Glomerular visceral epithelial cell (primary cell): ENCODE results near the gene CAPSL.
"Not testable (repeated sequence)": the region's sequence is repeated elsewhere in the genome, so short reads cannot be mapped to it uniquely, and the experiment has no call there.

Source experiments
- DNase-seq: peaks from one replicate; pipeline ENCODE4 v3.0.0-alpha.2; 2016; ENCODE audit errors: extremely low spot score

The CAPSL gene

DNA sequence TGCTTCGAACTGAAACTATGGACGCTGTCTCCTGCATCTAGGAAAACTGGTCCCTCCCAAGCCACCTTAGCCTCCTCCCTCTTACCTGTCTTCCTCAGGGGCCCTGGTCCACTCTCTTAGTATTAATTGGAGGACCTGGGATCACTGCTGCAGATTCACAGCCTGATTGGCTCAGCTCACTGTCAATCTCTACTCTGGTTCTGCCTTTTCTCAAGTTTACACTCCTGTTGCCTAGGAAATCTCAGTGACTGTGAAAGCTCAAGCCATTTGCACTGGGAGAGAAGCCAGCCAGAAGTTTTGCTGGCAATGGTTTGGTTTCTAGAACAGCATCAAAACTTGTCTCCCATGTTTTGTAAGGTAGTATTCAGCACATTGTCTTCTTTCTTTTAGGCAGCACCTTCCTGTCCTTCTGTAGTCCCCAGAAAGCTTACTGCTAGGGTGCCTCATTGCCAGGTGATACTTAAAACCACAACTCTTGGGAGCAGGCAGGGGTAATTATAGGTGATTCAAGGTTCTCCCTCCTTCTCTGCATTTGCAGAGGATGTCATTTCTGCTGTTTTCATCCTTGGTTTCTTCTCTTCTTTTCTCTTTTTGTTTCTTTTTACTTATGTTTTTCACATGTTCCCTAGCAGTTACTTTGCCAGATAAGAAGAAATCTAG is at the start of gene CAPSL:
CAPSL (minus strand) TSS at position 55 of the 660 bp plus-strand sequence. CDS start 17,502 bp downstream, outside the sequence.
- DNase-seq, result peak; percentile 68

GRCh38 chr5:35987776-35988175 is 49.4 kb upstream of the CAPSL start:
- no peak for DNase-seq

DNA sequence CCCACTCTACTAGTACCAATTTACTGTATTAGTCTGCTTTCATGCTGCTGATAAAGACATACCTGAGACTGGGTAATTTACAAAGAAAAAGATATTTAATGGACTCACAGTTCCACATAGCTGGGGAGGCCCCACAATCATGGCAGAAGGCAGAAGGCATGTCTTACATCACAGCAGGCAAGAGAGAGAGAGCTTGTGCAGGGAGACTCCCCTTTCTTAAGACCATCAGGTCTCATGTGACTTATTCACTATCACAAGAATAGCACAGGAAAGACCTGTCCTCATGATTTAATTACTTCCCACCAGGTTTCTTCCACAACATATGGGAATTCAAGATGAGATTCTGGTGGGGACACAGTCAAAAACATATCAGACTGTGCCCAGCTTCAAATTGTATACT is 41.3 kb upstream of the CAPSL start:
- no peak for DNase-seq

- not testable (repeated sequence) for DNase-seq
Measured at GRCh38 chr5:35976859-35977258, 38.4 kb upstream of the CAPSL start.

- DNase-seq, result no peak
Measured at GRCh38 chr5:35974570-35974969, 36.1 kb upstream of the CAPSL start.

GRCh38 chr5:35971878-35972210 is 33.4 kb upstream of the CAPSL start:
- no peak for DNase-seq

DNA sequence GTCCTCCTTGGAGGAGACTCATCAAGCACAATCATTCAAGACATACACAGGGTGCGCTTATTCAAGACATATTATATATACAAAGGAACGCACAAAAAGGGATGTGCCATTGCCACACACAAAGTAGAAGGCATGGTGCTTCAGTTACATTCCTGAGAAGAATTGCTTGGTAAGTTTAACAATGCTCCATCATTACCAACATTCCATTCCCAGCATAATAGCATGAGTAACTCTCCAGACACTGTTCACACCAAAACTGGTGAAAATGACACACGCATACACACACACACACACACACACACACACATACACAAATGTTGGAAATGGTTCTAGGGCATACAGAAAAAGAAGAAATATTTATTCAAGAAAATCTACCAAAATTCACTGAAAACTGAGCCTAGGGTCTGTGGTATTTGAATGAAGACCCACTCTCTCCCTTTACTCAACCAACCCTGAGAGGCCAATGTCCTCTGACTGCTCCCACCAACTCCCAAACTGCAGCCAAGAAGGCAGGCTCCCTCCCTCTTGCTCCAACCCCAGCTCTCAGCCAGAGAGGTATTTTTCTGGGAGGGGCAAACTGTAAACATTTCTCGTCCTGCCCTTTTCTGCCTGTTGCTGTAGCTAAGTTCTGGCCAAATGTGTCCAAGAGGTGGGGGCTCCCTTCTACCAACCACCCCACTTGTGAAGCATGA is 32.9 kb upstream of the CAPSL start:
- no peak for DNase-seq

DNA sequence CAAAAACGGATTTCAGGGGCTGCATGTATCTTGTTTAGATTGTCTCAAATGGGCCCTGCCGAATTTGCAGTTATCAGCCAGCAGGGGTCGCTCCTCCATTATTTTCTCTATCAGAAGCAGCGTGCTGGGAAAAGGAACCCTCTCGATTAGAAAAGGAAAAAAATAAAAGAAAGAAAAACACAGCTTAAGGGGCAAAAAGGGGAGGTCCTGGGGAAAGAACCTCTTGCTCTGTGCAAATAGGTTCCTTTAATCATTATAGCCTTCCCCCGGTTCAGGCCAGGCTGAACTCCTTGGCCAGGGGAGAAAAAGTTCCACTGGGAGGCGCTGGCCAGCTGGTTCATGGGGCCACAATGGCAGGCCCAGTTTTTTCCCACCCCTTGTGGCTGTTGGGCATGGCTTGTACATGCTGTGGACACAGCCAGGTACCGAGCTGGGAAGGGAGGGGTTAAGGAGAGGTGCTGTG is 25.0 kb upstream of the CAPSL start:
- no peak for DNase-seq

GRCh38 chr5:35960328-35960727 is 21.9 kb upstream of the CAPSL start:
- DNase-seq, result no peak

- DNase-seq, result peak; percentile 30
Measured at GRCh38 chr5:35956429-35956828, 18.0 kb upstream of the CAPSL start.

DNA sequence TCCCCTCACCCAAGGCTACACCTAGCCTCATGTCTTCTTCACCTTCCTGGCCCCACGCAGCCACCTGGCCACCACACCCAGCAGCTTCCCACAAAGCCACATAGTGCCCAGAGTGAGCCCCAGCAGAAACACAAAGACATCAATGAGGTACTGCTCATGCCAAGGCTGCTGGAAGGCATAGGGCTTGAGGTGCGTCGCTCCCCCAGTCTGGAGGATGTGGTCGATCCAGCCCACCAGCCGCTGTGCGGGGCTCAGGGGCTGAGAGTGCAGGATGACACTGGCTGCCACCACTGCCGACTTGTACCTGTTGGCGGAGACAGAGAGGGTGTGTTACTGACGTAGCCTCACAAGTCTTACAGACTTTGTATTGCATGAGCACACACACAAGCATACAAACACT is 15.8 kb upstream of the CAPSL start:
- DNase-seq, result no peak

DNA sequence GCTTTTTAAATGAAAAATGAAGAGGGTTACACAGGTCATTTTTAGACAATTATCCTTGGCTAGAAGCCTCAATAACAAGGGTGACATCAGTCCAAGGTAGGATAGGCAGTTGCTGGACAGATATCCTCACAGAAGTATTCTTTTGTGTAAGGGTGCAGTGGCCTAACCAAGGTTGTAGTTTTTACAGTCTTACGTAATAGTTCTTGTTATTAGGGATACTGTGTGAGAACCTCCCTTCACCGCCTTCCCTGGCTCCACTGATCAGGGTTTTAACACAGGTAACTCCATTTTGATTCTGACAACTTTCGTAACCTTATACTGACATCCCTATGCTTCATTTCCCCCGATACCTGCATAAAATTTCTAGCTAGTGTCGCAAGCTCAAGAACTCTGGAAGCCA is 8.7 kb upstream of the CAPSL start:
- DNase-seq, result no peak

DNA sequence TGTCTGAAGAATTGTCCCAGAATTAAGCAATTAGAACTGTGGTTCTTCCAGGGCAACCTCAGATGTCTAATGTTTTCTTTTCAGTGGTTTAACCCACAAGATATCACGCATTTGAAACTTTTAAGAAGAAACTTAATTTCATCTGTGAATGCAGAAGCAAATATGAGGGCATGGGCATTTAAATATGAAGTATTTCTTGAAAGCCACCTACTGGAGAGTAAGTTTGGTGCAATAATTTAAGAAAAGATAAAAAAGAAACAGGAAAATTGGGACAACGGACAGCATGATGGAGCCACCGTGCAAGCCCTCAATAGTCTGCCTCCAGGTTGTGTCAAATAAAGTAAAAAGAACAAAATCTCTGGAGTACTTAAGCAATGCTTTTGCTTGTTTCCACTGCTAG is 1.2 kb upstream of the CAPSL start:
- DNase-seq, result no peak

GRCh38 chr5:35926389-35927051 is 11.9 kb downstream of the CAPSL start:
- peak; percentile 62 for DNase-seq

GRCh38 chr5:35924950-35925722 is 13.3 kb downstream of the CAPSL start:
- peak; percentile 75 for DNase-seq

DNA sequence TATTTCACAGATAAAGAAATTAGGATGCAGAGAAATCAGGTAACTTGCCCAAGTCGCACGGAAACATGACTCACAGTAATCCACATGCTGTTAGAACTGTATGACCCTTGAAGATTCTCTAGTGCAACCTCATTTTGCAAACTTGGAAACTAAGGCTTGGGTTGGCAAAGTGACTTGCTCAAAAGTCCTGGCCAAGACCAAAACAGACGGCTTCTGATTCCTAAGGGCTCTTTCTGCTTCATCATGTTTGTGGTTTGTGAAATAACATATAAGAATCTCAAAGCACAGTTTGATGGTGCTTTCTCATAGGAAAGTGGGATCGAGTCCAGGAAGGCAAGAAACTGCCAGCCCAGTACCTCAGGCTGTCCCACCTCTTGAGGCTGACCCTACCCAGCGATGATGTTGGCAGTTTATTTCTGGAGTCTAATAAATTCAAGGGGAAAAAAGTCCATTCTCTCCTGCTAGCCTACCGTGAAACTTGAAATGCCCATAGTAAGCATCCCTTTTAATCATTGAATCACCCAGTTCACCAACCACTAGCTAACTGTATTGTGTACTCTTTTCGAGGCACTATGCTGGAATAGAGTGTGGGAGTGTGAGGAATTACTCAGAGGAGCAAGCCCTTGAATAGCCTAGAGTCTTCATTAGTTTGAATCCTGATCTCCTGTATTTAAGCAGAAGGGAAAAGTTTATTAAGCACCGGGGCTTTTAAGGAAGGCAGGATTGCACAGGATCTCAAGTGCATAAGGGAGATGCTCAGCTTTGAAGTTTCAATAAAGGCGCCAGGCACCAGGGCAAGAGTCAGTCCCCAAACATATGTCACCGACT is 14.1 kb downstream of the CAPSL start:
- peak; percentile 50 for DNase-seq

GRCh38 chr5:35922468-35922867 is 16.0 kb downstream of the CAPSL start:
- DNase-seq, result no peak

DNA sequence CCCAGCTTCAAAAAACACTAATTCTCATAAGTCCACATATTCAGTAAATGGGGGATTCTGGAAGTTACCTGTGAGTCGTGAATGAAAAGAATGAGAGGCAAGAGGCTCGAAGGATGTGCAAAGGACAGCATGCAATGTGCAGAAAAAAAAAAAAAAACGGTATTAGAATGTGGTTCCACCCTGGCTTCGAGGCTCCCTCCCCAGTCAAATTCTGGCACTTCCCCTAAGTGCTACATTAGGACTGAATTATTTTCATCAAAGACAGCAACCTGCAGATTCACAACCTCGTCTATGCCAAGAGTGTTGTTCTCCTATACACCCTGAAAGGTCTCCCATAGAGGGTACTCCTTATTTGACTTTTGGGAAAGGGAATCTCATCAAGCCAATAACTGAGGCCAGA is 16.5 kb downstream of the CAPSL start:
- no peak for DNase-seq

- no peak for DNase-seq
Measured at GRCh38 chr5:35920890-35921289, 17.5 kb downstream of the CAPSL start.

DNA sequence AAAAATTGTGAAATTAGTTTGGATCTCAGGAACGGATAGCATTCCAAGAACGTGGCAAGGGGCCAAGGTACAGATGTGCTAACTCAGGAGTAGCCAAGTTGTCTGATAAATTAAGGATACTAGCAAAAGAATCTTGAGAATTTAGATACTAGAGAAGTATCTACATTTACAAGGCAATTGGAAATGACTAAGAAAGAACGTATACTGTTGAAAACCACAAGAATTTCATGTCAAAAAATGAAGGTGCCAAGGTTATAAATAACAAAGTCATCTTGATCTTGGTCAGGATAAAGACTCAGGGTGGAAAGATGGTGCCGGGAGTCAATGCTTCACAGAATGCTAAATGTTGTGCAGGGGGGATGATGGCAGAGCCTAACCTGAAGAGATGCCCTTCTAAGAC is 19.2 kb downstream of the CAPSL start:
- DNase-seq, result peak; percentile 88

GRCh38 chr5:35908814-35909213 is 29.6 kb downstream of the CAPSL start:
- no peak for DNase-seq
